Mesendoderm (in vitro differentiated cells): ENCODE results near the gene PPP2R3B.

ENCODE experiments used
- DNase-seq: peaks from one replicate; pipeline ENCODE4 v3.0.0; 2013
- H2AK5ac ChIP-seq: 2 replicates; pipeline ENCODE4 v1.6.1; 2013; ENCODE audit warnings: low read length, inconsistent platforms
- H2BK120ac ChIP-seq: 2 replicates; pipeline ENCODE4 v1.6.1; 2013; ENCODE audit warnings: low read depth, mild to moderate bottlenecking, low read length, moderate library complexity, mixed read lengths
- H2BK15ac ChIP-seq: replicated peaks from 2 replicates; pipeline ENCODE4 v1.6.1; 2013; ENCODE audit warnings: low read depth, mild to moderate bottlenecking, moderate library complexity
- H2BK5ac ChIP-seq: 2 replicates; pipeline ENCODE4 v1.6.1; 2013; ENCODE audit warnings: low read length, inconsistent platforms
- H3K18ac ChIP-seq: 2 replicates; pipeline ENCODE4 v1.6.1; 2013; ENCODE audit warnings: mild to moderate bottlenecking, low read length, mixed read lengths
- H3K23ac ChIP-seq: one replicate; pipeline ENCODE4 v1.6.1; 2013; ENCODE audit warnings: low read length
- H3K27ac ChIP-seq: 2 replicates; pipeline ENCODE4 v1.5.1; 2013; ENCODE audit warnings: low read depth, mild to moderate bottlenecking, inconsistent platforms, low read length, moderate library complexity
- H3K27me3 ChIP-seq: 2 replicates; pipeline ENCODE4 v1.6.1; 2013; ENCODE audit warnings: low read length, control low read depth, mild to moderate bottlenecking, inconsistent platforms; ENCODE audit not compliant: insufficient read depth, poor library complexity
- H3K36me3 ChIP-seq: 2 replicates; pipeline ENCODE4 v1.6.1; 2013; ENCODE audit warnings: low read length, inconsistent platforms; ENCODE audit not compliant: control insufficient read depth, insufficient read depth
- H3K4ac ChIP-seq: one replicate; pipeline ENCODE4 v1.6.1; 2013; ENCODE audit warnings: low read depth, mild to moderate bottlenecking, low read length, moderate library complexity
- H3K4me1 ChIP-seq: 2 replicates; pipeline ENCODE4 v1.6.1; 2013; ENCODE audit warnings: low read depth, low read length, inconsistent platforms; ENCODE audit not compliant: control insufficient read depth
- H3K4me2 ChIP-seq: 2 replicates; pipeline ENCODE4 v1.6.1; 2013; ENCODE audit warnings: low read length
- H3K4me3 ChIP-seq: 2 replicates; pipeline ENCODE4 v1.5.1; 2013; ENCODE audit warnings: mild to moderate bottlenecking, low read length
- H3K56ac ChIP-seq: one replicate; pipeline ENCODE4 v1.6.1; 2013; ENCODE audit warnings: low read length
- H3K79me1 ChIP-seq: 2 replicates; pipeline ENCODE4 v1.6.1; 2013; ENCODE audit warnings: low read length, inconsistent platforms
- H3K79me2 ChIP-seq: 2 replicates; pipeline ENCODE4 v1.6.1; 2013; ENCODE audit warnings: mild to moderate bottlenecking, low read length; ENCODE audit not compliant: control insufficient read depth, insufficient read depth
- H3K9ac ChIP-seq: 2 replicates; pipeline ENCODE4 v1.6.1; 2013; ENCODE audit warnings: low read length, inconsistent platforms
- H4K5ac ChIP-seq: one replicate; pipeline ENCODE4 v1.6.1; 2013; ENCODE audit warnings: low read length
- H4K8ac ChIP-seq: one replicate; pipeline ENCODE4 v1.6.1; 2013; ENCODE audit warnings: low read depth, mild to moderate bottlenecking, control low read depth, low read length, moderate library complexity
- whole genome bisulfite sequencing: extraction: QIAGEN DNeasy Blood & Tissue Kit; methylation state at CpG from one replicate; pipeline ENCODE4 v1.1.7; 2013; ENCODE audit warnings: low lambda C conversion rate, missing lambda C conversion rate; ENCODE audit not compliant: insufficient coverage; ENCODE audit errors: extremely low coverage; 5-methylcytosine and 5-hydroxymethylcytosine counted together

The PPP2R3B gene

GRCh38 chrX:323721-324628, 62.7 kb downstream of the PPP2R3B start:
- Histone ChIP-seq H3K23ac (no peak overlapping the region), H3K4me2 (no peak overlapping the region), H4K8ac (no peak overlapping the region), H3K79me2 (peaks cover 5% of the 10 kb centered on the region), H2BK120ac (no peak overlapping the region), H3K27me3 (no peaks in the 10 kb centered on the region), H3K4ac (no peak overlapping the region), H3K4me3 (no peak overlapping the region), H3K56ac (no peak overlapping the region), H3K9ac (no peak overlapping the region), H3K27ac (no peak overlapping the region), H3K4me1 (no peaks in the 10 kb centered on the region), H2BK5ac (no peak overlapping the region), H3K36me3 (no peaks in the 10 kb centered on the region), H2AK5ac (no peak overlapping the region), H3K79me1 (peaks cover 2% of the 10 kb centered on the region), H3K18ac (no peak overlapping the region), H2BK15ac (no peak overlapping the region), H4K5ac (no peak overlapping the region)
- peak; percentile 83 for DNase-seq
- WGBS, result no CpG with 5 or more reads among the region's 38 CpGs

GRCh38 chrX:320126-320783, 66.5 kb downstream of the PPP2R3B start:
- Histone ChIP-seq H4K5ac (no peak overlapping the region), H3K4me2 (peak overlapping the region; percentile 86), H3K4me3 (peak overlapping the region; percentile 84), H2BK120ac (no peak overlapping the region), H3K56ac (peak overlapping the region; percentile 95), H3K79me1 (peaks cover 2% of the 10 kb centered on the region), H3K18ac (peak overlapping the region; percentile 92), H3K36me3 (no peaks in the 10 kb centered on the region), H2AK5ac (no peak overlapping the region), H3K27ac (peak overlapping the region; percentile 56), H4K8ac (no peak overlapping the region), H2BK5ac (no peak overlapping the region), H3K79me2 (peaks cover 5% of the 10 kb centered on the region), H3K27me3 (no peaks in the 10 kb centered on the region), H2BK15ac (no peak overlapping the region), H3K23ac (peak overlapping the region; percentile 89), H3K4me1 (no peaks in the 10 kb centered on the region), H3K9ac (peak overlapping the region; percentile 97), H3K4ac (peak overlapping the region; percentile 95)
- DNase-seq, result no peak
- WGBS, result no CpG with 5 or more reads among the region's 24 CpGs

GRCh38 chrX:319579-320125, 67.1 kb downstream of the PPP2R3B start:
- H3K56ac ChIP-seq, result peak overlapping the region; percentile 95
- H4K8ac ChIP-seq, result peak overlapping the region; percentile 88
- no peaks in the 10 kb centered on the region for H3K4me1 ChIP-seq
- peak overlapping the region; percentile 10 for H2BK120ac ChIP-seq
- H3K4me3 ChIP-seq, result peak overlapping the region; percentile 84
- peaks cover 5% of the 10 kb centered on the region for H3K79me2 ChIP-seq
- H3K18ac ChIP-seq, result peak overlapping the region; percentile 92
- peak overlapping the region; percentile 97 for H3K9ac ChIP-seq
- H3K79me1 ChIP-seq, result peaks cover 2% of the 10 kb centered on the region
- H3K4me2 ChIP-seq, result peak overlapping the region; percentile 86
- H2BK5ac ChIP-seq, result no peak overlapping the region
- peak overlapping the region; percentile 89 for H3K23ac ChIP-seq
- H2BK15ac ChIP-seq, result no peak overlapping the region
- no peak for DNase-seq
- WGBS, result no CpG with 5 or more reads among the region's 41 CpGs
- H3K36me3 ChIP-seq, result no peaks in the 10 kb centered on the region
- no peak overlapping the region for H2AK5ac ChIP-seq
- H3K27ac ChIP-seq, result peak overlapping the region; percentile 56
- no peak overlapping the region for H4K5ac ChIP-seq
- no peaks in the 10 kb centered on the region for H3K27me3 ChIP-seq
- peak overlapping the region; percentile 95 for H3K4ac ChIP-seq

- Histone ChIP-seq H3K56ac (peak within 1 kb of the TSS; percentile 98), H2BK15ac (no peak within 1 kb of the TSS), H3K27me3 (no peaks in the 10 kb centered on the region), H3K23ac (peak within 1 kb of the TSS; percentile 89), H3K9ac (peak within 1 kb of the TSS; percentile 97), H3K79me2 (peaks cover 5% of the 10 kb centered on the region), H3K79me1 (peaks cover 2% of the 10 kb centered on the region), H3K4me2 (peak within 1 kb of the TSS; percentile 86), H3K4ac (peak within 1 kb of the TSS; percentile 95), H3K36me3 (no peaks in the 10 kb centered on the region), H2BK120ac (peak within 1 kb of the TSS; percentile 10), H4K5ac (no peak within 1 kb of the TSS), H2AK5ac (no peak within 1 kb of the TSS), H2BK5ac (no peak within 1 kb of the TSS), H3K27ac (peak within 1 kb of the TSS; percentile 82), H3K18ac (peak within 1 kb of the TSS; percentile 92), H3K4me1 (no peaks in the 10 kb centered on the region), H3K4me3 (peak within 1 kb of the TSS; percentile 84), H4K8ac (peak within 1 kb of the TSS; percentile 88)
- WGBS, result no CpG with 5 or more reads among the region's 97 CpGs
- peak; percentile 100 for DNase-seq
These were observed 67.7 kb downstream of the PPP2R3B start, which contains the start of gene GTPBP6 for GRCh38 chrX:318739-319578. TSS of gene GTPBP6 (minus strand) at chrX:318796. CDS start at chrX:318787, 9 bp downstream.

GRCh38 chrX:318068-318738, 68.5 kb downstream of the PPP2R3B start:
- H3K36me3 ChIP-seq, result no peaks in the 10 kb centered on the region
- H3K4me2 ChIP-seq, result no peak overlapping the region
- no peak overlapping the region for H2AK5ac ChIP-seq
- peak overlapping the region; percentile 64 for H3K18ac ChIP-seq
- peaks cover 5% of the 10 kb centered on the region for H3K79me2 ChIP-seq
- no peak overlapping the region for H2BK5ac ChIP-seq
- no peak overlapping the region for H2BK120ac ChIP-seq
- peak overlapping the region; percentile 84 for H3K4me3 ChIP-seq
- H3K56ac ChIP-seq, result peak overlapping the region; percentile 98
- peaks cover 2% of the 10 kb centered on the region for H3K79me1 ChIP-seq
- no peaks in the 10 kb centered on the region for H3K4me1 ChIP-seq
- peak overlapping the region; percentile 93 for H3K9ac ChIP-seq
- H3K4ac ChIP-seq, result peak overlapping the region; percentile 26
- DNase-seq, result peak; percentile 100
- H2BK15ac ChIP-seq, result no peak overlapping the region
- H3K27ac ChIP-seq, result peak overlapping the region; percentile 82
- no CpG with 5 or more reads among the region's 61 CpGs for WGBS
- no peaks in the 10 kb centered on the region for H3K27me3 ChIP-seq
- no peak overlapping the region for H4K5ac ChIP-seq
- no peak overlapping the region for H3K23ac ChIP-seq
- H4K8ac ChIP-seq, result no peak overlapping the region
